ENCODE data around the gene CAMK1D.

The CAMK1D gene

DNA sequence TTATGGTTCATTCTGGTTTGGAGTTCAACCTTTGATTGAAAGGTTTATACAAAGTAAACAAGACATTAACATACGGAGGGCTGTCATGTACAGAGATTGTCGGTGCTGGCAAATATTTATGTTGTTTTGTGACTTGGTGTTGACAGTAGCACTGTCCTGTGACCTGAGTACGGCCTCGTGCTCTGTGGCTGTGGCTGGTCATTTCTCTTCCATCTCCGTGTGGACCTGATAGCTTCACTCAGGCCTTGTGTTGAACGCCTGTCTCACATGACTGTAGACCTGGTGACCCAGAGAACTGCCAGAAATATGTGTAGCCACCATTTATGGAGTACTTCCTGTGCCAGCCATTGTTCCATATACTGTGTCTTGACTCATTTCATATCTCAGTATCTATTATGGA, 340.5 kb downstream of the CAMK1D start:
- Histone ChIP-seq H3K9ac (ENCODE audit: low read length) (peak overlapping the region; percentile 29), H3K4me3 (ENCODE audit: low read depth in 1 of 2, low read length in 2 of 2) (no peak overlapping the region), H3K9me3 (ENCODE audit: low read length) (no peaks in the 10 kb centered on the region), H3K4me1 (ENCODE audit: insufficient read depth, low read length) (peaks cover 24% of the 10 kb centered on the region), H3K36me3 (ENCODE audit: insufficient read depth, low read length) (no peaks in the 10 kb centered on the region), H3K27ac (ENCODE audit: low read depth, low read length) (peak overlapping the region; percentile 92), H3K27me3 (ENCODE audit: control insufficient read depth in 1 of 2, insufficient read depth in 2 of 2, low read length in 2 of 2) (no peaks in the 10 kb centered on the region)

DNA sequence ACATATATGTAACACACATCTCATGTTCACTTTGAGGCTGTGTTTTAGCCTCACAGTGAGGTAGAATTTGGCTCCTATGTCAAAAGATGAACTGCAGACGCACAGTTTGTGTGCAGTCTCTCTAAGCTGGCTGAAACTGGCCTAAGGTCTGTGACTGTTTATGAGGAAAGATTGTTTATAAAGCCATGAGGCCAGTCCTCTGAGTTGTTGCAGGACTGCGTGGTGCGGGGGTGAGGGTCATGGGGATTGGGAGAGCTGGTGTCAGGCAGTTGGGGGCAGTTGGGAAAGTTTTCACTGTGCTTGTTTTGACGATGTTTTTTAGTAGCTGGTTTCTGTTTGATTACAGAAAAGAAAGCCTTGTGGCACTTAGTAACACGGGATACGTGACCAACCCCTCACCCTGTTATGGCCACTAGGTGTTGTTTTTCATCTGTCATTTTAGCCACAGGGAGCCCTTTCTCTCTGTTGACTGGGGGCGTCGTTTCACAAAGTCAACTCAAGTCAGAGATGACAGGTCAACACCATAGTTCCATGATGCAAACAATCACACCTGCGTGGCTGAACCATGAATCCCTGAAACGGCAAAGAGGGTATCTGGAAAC, 341.3 kb downstream of the CAMK1D start:
- Histone ChIP-seq H3K27ac (ENCODE audit: low read depth, low read length) (peak overlapping the region; percentile 92), H3K36me3 (ENCODE audit: insufficient read depth, low read length) (no peaks in the 10 kb centered on the region), H3K27me3 (ENCODE audit: control insufficient read depth in 1 of 2, insufficient read depth in 2 of 2, low read length in 2 of 2) (no peaks in the 10 kb centered on the region), H3K4me3 (ENCODE audit: low read depth in 1 of 2, low read length in 2 of 2) (peak overlapping the region; percentile 0 to 45), H3K4me1 (ENCODE audit: insufficient read depth, low read length) (peaks cover 24% of the 10 kb centered on the region), H3K9ac (ENCODE audit: low read length) (peak overlapping the region; percentile 29), H3K9me3 (ENCODE audit: low read length) (no peaks in the 10 kb centered on the region)

DNA sequence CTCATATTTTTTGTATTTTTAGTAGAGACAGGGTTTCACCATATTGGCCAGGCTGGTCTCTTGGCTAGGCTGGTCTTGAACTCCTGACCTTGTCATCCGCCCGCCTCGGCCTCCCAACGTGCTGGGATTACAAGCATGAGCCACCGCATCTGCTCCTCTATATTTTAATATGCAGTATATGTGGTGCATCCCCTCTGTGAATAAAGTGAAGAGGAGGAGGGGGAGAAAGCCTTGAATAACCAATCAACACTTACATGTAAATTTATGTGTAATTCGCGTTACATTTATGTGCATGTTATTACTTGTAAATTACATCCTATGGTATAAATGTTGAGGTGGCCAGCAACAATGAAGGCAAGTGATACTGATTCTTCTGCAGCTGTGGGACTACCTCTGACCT, 342.2 kb downstream of the CAMK1D start:
- peaks cover 24% of the 10 kb centered on the region for H3K4me1 ChIP-seq (ENCODE audit: insufficient read depth, low read length)
- H3K4me3 ChIP-seq (ENCODE audit: low read depth in 1 of 2, low read length in 2 of 2), result no peak overlapping the region
- H3K9me3 ChIP-seq (ENCODE audit: low read length), result no peaks in the 10 kb centered on the region
- no peak overlapping the region for H3K27ac ChIP-seq (ENCODE audit: low read depth, low read length)
- no peaks in the 10 kb centered on the region for H3K27me3 ChIP-seq (ENCODE audit: control insufficient read depth in 1 of 2, insufficient read depth in 2 of 2, low read length in 2 of 2)
- H3K9ac ChIP-seq (ENCODE audit: low read length), result no peak overlapping the region
- H3K36me3 ChIP-seq (ENCODE audit: insufficient read depth, low read length), result no peaks in the 10 kb centered on the region

DNA sequence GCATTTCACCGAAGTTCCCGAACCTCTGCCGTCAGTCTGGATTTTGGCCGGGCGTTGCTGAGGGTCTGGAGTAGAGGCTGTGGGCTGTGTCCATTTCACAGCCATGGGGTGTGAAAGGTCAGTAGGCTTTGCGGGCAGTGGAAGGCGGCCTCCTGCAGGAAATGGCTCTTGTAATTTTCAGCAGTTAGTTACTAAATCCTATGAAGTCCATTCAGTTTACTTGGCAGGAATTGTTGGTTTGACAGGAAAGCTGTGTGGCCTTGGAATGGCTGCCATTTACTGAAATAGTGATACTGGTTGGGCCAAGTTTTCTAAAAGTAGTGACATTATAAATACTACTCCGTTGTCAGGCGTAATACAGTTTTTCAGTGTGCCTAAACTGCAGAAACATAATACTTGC, 348.4 kb downstream of the CAMK1D start:
- H3K27ac ChIP-seq (ENCODE audit: low read depth, low read length), result no peak overlapping the region
- H3K4me3 ChIP-seq (ENCODE audit: low read depth in 1 of 2, low read length in 2 of 2), result no peak overlapping the region
- H3K36me3 ChIP-seq (ENCODE audit: insufficient read depth, low read length), result no peaks in the 10 kb centered on the region
- H3K4me1 ChIP-seq (ENCODE audit: insufficient read depth, low read length), result peaks cover 32% of the 10 kb centered on the region
- no peak overlapping the region for H3K9ac ChIP-seq (ENCODE audit: low read length)
- H3K27me3 ChIP-seq (ENCODE audit: control insufficient read depth in 1 of 2, insufficient read depth in 2 of 2, low read length in 2 of 2), result no peaks in the 10 kb centered on the region
- H3K9me3 ChIP-seq (ENCODE audit: low read length), result no peaks in the 10 kb centered on the region

DNA sequence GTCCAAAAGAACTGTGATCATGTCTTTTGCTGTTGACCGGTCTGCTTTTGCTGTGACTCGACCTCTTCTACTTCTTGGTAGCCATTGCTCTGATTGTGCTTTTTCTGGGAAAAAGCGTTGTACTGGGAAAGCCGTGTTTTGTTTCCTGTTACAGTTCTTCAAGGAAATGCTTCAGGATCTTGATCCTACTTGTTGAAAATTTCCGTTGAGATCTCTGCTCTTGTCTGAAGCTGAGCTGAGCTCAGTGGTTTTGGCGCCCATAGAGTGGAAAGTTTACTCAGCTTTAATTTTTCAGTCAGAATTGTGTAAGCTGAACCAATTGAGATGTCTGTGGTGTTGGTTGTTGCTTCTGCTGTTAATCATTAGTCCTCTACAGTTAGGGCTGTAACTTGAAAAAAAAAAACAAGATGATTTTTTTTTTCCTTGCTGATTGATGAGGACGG, 349.9 kb downstream of the CAMK1D start:
- Histone ChIP-seq H3K4me1 (ENCODE audit: insufficient read depth, low read length) (peaks cover 40% of the 10 kb centered on the region), H3K27ac (ENCODE audit: low read depth, low read length) (peak overlapping the region; percentile 65), H3K4me3 (ENCODE audit: low read depth in 1 of 2, low read length in 2 of 2) (no peak overlapping the region), H3K9me3 (ENCODE audit: low read length) (no peaks in the 10 kb centered on the region), H3K27me3 (ENCODE audit: control insufficient read depth in 1 of 2, insufficient read depth in 2 of 2, low read length in 2 of 2) (no peaks in the 10 kb centered on the region), H3K36me3 (ENCODE audit: insufficient read depth, low read length) (no peaks in the 10 kb centered on the region), H3K9ac (ENCODE audit: low read length) (no peak overlapping the region)

DNA sequence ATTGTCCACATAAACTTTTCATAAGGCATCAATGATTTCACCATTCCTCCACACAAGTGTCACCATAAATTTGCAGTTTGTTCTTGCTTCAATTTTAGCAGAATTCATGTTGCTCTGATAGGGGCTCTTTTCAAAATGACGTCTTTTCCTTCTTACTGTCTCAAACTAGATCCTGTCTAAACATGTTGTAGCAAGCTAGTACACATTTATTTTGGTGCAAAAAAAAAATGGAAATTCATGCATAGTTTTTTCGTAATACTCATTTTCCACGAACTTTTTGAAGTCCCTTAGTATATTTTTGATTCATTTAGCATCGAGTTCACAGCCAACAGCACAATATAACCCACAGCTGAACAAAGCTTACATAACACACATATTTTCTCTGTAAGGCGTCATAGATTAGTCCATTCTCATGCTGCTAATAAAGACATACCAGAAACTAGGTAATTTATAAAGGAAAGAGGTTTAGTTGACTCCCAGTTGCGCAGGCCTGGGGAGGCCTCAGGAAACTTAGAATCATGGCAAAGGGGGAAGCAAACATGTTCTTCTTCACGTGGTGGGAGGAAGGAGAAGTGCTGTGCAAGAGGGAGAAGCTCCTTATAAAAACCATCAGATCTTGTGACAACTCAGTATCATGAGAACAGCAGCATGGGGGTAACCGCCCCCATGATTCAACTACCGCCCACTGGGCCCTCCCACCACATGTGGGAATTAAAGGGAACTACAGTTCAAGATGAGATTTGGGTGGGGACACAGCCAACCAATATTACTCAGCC, 350.6 kb downstream of the CAMK1D start:
- H3K9me3 ChIP-seq (ENCODE audit: low read length), result no peaks in the 10 kb centered on the region
- peaks cover 42% of the 10 kb centered on the region for H3K4me1 ChIP-seq (ENCODE audit: insufficient read depth, low read length)
- H3K9ac ChIP-seq (ENCODE audit: low read length), result no peak overlapping the region
- peak overlapping the region; percentile 65 for H3K27ac ChIP-seq (ENCODE audit: low read depth, low read length)
- H3K27me3 ChIP-seq (ENCODE audit: control insufficient read depth in 1 of 2, insufficient read depth in 2 of 2, low read length in 2 of 2), result no peaks in the 10 kb centered on the region
- H3K36me3 ChIP-seq (ENCODE audit: insufficient read depth, low read length), result no peaks in the 10 kb centered on the region
- no peak overlapping the region for H3K4me3 ChIP-seq (ENCODE audit: low read depth in 1 of 2, low read length in 2 of 2)

DNA sequence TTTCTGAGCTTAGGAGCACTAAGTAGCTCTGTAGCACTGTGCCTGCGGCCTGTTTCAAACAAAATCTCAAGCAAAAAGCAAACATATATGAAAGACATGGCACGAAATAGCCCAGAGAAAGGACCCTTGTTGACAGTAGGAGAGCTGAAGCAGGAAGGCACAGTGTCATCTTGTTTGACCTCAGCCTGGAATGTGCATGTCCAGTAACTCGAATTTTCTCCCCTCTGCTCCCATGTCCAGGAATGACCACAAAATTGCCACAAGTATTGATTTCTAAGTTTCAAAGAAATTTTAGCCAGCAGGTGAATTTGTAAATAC, 351.2 kb downstream of the CAMK1D start:
- Histone ChIP-seq H3K27me3 (ENCODE audit: control insufficient read depth in 1 of 2, insufficient read depth in 2 of 2, low read length in 2 of 2) (no peaks in the 10 kb centered on the region), H3K9me3 (ENCODE audit: low read length) (no peaks in the 10 kb centered on the region), H3K27ac (ENCODE audit: low read depth, low read length) (peak overlapping the region; percentile 65), H3K36me3 (ENCODE audit: insufficient read depth, low read length) (no peaks in the 10 kb centered on the region), H3K4me3 (ENCODE audit: low read depth in 1 of 2, low read length in 2 of 2) (no peak overlapping the region), H3K4me1 (ENCODE audit: insufficient read depth, low read length) (peaks cover 45% of the 10 kb centered on the region), H3K9ac (ENCODE audit: low read length) (no peak overlapping the region)

DNA sequence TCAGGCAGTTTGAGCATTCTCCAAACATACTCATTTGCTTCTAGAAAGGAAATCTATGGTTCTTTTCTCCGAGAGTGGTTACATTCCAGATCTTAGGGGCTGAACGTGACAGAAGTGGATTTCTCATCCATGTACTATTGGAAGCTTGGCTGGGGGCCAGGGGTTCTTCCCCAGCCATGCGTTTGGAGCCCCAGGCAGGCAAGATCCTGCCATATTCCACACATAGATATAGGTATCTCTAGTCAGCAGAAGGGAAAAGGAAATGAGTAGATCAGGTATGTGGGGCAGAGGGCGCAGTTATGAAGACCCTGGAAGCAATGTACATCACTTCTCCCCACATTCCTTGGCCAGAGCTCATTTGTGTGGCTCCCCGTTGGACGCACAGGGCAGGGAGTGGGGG, 352.3 kb downstream of the CAMK1D start:
- Histone ChIP-seq H3K9ac (ENCODE audit: low read length) (no peak overlapping the region), H3K36me3 (ENCODE audit: insufficient read depth, low read length) (no peaks in the 10 kb centered on the region), H3K27me3 (ENCODE audit: control insufficient read depth in 1 of 2, insufficient read depth in 2 of 2, low read length in 2 of 2) (no peaks in the 10 kb centered on the region), H3K27ac (ENCODE audit: low read depth, low read length) (no peak overlapping the region), H3K4me1 (ENCODE audit: insufficient read depth, low read length) (peaks cover 57% of the 10 kb centered on the region), H3K4me3 (ENCODE audit: low read depth in 1 of 2, low read length in 2 of 2) (no peak overlapping the region), H3K9me3 (ENCODE audit: low read length) (no peaks in the 10 kb centered on the region)

DNA sequence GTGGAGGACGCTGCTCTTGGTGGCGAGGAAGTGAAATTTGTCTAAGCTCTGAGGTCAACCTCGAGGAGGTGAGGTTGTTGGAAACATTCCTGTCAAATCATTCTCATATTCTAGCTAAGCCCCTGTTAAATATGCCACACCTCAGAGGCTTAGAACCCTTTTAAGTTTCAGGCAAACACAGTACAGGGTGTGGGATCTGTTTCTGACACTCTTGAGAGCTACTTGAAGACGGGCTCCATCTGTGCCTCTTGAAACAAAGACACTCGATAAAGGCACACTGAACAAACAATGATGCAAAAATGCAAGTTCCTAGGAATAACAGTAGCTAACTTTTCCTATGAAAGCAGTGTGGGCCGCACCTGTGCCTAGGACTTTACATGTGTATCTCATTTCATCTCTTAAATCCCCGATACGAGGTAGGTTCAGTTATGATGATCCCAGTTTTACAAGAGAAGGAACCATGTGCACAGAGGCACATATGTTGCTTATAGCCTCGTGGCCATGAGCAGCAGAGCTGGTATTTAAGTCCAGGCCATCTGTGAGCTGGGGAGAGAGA, 352.9 kb downstream of the CAMK1D start:
- Histone ChIP-seq H3K4me3 (ENCODE audit: low read depth in 1 of 2, low read length in 2 of 2) (no peak overlapping the region), H3K9me3 (ENCODE audit: low read length) (no peaks in the 10 kb centered on the region), H3K27me3 (ENCODE audit: control insufficient read depth in 1 of 2, insufficient read depth in 2 of 2, low read length in 2 of 2) (no peaks in the 10 kb centered on the region), H3K27ac (ENCODE audit: low read depth, low read length) (no peak overlapping the region), H3K36me3 (ENCODE audit: insufficient read depth, low read length) (no peaks in the 10 kb centered on the region), H3K9ac (ENCODE audit: low read length) (no peak overlapping the region), H3K4me1 (ENCODE audit: insufficient read depth, low read length) (peaks cover 63% of the 10 kb centered on the region)

DNA sequence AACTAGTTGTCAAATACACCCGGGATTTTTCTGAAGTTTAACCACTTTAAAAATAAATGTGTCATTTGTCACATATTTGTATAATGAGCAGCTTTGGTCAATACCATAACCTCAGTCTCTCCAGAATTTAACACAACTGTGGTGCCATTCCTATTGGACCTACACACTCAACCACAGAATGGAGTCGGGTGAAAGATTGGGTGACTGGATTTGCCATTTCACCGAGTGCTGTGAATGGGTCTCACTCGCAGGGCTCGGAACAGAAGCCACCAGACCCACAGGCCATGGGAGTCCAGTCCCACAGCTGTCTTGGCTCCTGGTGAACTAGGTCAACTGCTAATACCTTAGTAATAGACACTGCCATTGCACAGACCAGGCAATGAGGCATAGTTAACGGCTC, 353.8 kb downstream of the CAMK1D start:
- H3K4me1 ChIP-seq (ENCODE audit: insufficient read depth, low read length), result peaks cover 71% of the 10 kb centered on the region
- H3K4me3 ChIP-seq (ENCODE audit: low read depth in 1 of 2, low read length in 2 of 2), result no peak overlapping the region
- H3K27ac ChIP-seq (ENCODE audit: low read depth, low read length), result no peak overlapping the region
- H3K9ac ChIP-seq (ENCODE audit: low read length), result no peak overlapping the region
- H3K9me3 ChIP-seq (ENCODE audit: low read length), result no peaks in the 10 kb centered on the region
- no peaks in the 10 kb centered on the region for H3K36me3 ChIP-seq (ENCODE audit: insufficient read depth, low read length)
- no peaks in the 10 kb centered on the region for H3K27me3 ChIP-seq (ENCODE audit: control insufficient read depth in 1 of 2, insufficient read depth in 2 of 2, low read length in 2 of 2)

DNA sequence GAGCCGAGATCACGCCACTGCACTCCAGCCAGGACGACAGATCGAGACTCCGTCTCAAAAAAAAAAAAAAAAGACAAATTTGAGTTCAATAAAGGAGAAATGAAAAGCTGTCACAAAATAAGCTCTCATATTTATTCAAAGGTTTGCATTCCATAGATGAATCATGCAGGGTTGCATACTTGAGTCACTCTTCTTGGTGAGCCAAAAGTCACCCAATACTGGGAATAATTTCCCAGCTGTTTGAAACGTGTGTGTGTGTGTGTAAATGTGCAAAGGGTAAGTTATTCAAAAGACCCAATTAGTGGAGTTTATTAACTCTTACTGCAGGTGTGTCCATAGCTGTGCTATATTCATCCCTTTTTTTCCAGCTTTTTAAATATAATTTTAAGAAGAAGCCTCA, 354.5 kb downstream of the CAMK1D start:
- Histone ChIP-seq H3K4me1 (ENCODE audit: insufficient read depth, low read length) (peaks cover 76% of the 10 kb centered on the region), H3K9me3 (ENCODE audit: low read length) (no peaks in the 10 kb centered on the region), H3K27me3 (ENCODE audit: control insufficient read depth in 1 of 2, insufficient read depth in 2 of 2, low read length in 2 of 2) (no peaks in the 10 kb centered on the region), H3K9ac (ENCODE audit: low read length) (no peak overlapping the region), H3K27ac (ENCODE audit: low read depth, low read length) (no peak overlapping the region), H3K4me3 (ENCODE audit: low read depth in 1 of 2, low read length in 2 of 2) (no peak overlapping the region), H3K36me3 (ENCODE audit: insufficient read depth, low read length) (no peaks in the 10 kb centered on the region)

DNA sequence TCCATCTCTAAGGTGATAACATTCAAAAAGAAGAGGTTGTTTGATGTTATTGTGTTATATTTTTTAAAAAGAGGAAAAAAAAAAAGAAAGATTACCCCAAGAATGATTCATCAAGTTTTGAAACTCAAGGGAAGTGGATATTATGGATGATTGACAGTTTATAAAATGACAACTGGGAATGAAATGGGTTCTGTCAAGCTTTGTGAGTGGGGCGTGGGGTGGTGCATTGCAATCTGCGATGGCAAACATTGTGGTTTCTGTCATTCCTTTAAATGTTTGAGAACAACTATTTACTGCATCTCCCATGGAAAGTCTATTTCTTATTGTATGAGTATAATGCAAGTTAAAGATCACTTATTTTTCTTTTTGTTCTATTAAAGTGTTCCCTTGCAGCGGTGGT, 355.1 kb downstream of the CAMK1D start:
- H3K36me3 ChIP-seq (ENCODE audit: insufficient read depth, low read length), result no peaks in the 10 kb centered on the region
- H3K27ac ChIP-seq (ENCODE audit: low read depth, low read length), result no peak overlapping the region
- H3K9me3 ChIP-seq (ENCODE audit: low read length), result no peaks in the 10 kb centered on the region
- H3K9ac ChIP-seq (ENCODE audit: low read length), result no peak overlapping the region
- no peaks in the 10 kb centered on the region for H3K27me3 ChIP-seq (ENCODE audit: control insufficient read depth in 1 of 2, insufficient read depth in 2 of 2, low read length in 2 of 2)
- H3K4me3 ChIP-seq (ENCODE audit: low read depth in 1 of 2, low read length in 2 of 2), result no peak overlapping the region
- H3K4me1 ChIP-seq (ENCODE audit: insufficient read depth, low read length), result peaks cover 76% of the 10 kb centered on the region

Measured in muscle layer of colon (tissue), 2 donors.